A172 (cell line): ENCODE measurements around the gene SLC39A3. TPM values are rescaled to one million over a fixed set of nuclear protein-coding genes. Genes with fewer than 3 reads are reported as not detected.
A peak's percentile ranks its signal among the peaks of the same experiment; 100 is the strongest.

Experiments used
- DNase-seq: peaks from one replicate; pipeline ENCODE4 v3.0.0-alpha.2; 2015; ENCODE audit warnings: low spot score
- total RNA-seq: library from RNA; depleted of rRNA; stranded (reverse); fragments of >200 nt; shearing (Covaris generic); gene quantifications from 2 replicates; pipeline ENCODE4 v1.2.3, GENCODE V29; 2014; rRNA removed

SLC39A3 gene
- total RNA-seq, 1 experiment from 2014 or later, result 100 TPM

GRCh38 chr19:2703077-2703437 is 36.8 kb downstream of the SLC39A3 start:
- DNase-seq, result no peak

GRCh38 chr19:2702170-2703076 is 37.4 kb downstream of the SLC39A3 start, which contains the start of gene GNG7:
GNG7 (minus strand) TSS chr19:2702694; CDS start chr19:2520688, 182,006 bp downstream.
- DNase-seq, result peak; percentile 83

- DNase-seq, result no peak
These were observed 38.3 kb downstream of the SLC39A3 start for GRCh38 chr19:2701361-2702169.

GRCh38 chr19:2700660-2701360 is 39.0 kb downstream of the SLC39A3 start:
- DNase-seq, result no peak

GRCh38 chr19:2699413-2700140 is 40.2 kb downstream of the SLC39A3 start:
- no peak for DNase-seq

GRCh38 chr19:2694196-2694595 is 45.6 kb downstream of the SLC39A3 start:
- DNase-seq, result no peak

GRCh38 chr19:2693492-2694160 is 46.2 kb downstream of the SLC39A3 start:
- DNase-seq, result no peak

- no peak for DNase-seq
These were observed 47.9 kb downstream of the SLC39A3 start for GRCh38 chr19:2691951-2692350.

- no peak for DNase-seq
These were observed 49.0 kb downstream of the SLC39A3 start for GRCh38 chr19:2690856-2691255.

GRCh38 chr19:2686360-2686759 is 53.5 kb downstream of the SLC39A3 start:
- DNase-seq, result no peak

GRCh38 chr19:2685204-2685704 is 54.6 kb downstream of the SLC39A3 start:
- no peak for DNase-seq

- DNase-seq, result no peak
These were observed 56.3 kb downstream of the SLC39A3 start for GRCh38 chr19:2683430-2684003.

Other genes starting within 250 kb of the SLC39A3 start
- gene GNG7, start 37.3 kb downstream of the SLC39A3 start, total RNA-seq, result 0.38 and 1.1 TPM in 2 replicates
- gene DIRAS1, start 18.6 kb downstream of the SLC39A3 start, total RNA-seq, result 14.9 and 18.3 TPM in 2 replicates
- 112 and 114 TPM in 2 replicates for gene SGTA, start 43.3 kb upstream of the SLC39A3 start, total RNA-seq
- 390 and 397 TPM in 2 replicates for gene THOP1, start 45.5 kb upstream of the SLC39A3 start, total RNA-seq
- 4.6 and 4.8 TPM in 2 replicates for gene ZNF554, start 79.9 kb upstream of the SLC39A3 start, total RNA-seq
- 8.2 and 8.4 TPM in 2 replicates for gene ZNF555, start 101.5 kb upstream of the SLC39A3 start, total RNA-seq
- not detected in 2 replicates for gene ZNF556, start 127.3 kb upstream of the SLC39A3 start, total RNA-seq
- 7.2 and 9.2 TPM in 2 replicates for gene ZNF57, start 160.9 kb upstream of the SLC39A3 start, total RNA-seq
- 6.5 and 9.0 TPM in 2 replicates for gene ZNF77, start 205.0 kb upstream of the SLC39A3 start, total RNA-seq
- 4.8 and 6.3 TPM in 2 replicates for gene TLE6, start 237.5 kb upstream of the SLC39A3 start, total RNA-seq